ENCODE data around the gene MYLK4.

Gene MYLK4

GRCh38 chr6:2780102-2780737, 29.5 kb upstream of the MYLK4 start:
- H3K18ac ChIP-seq (ENCODE audit: low read depth in 1 of 2, low read length in 2 of 2), result no peak overlapping the region
- WGBS, result 95% methylated on average over 9 of the region's 9 CpGs

GRCh38 chr6:2777249-2777648, 26.5 kb upstream of the MYLK4 start:
- H2BK12ac ChIP-seq (ENCODE audit: low read length in 2 of 2), result no peak overlapping the region
- H3K36me3 ChIP-seq (ENCODE audit: control insufficient read depth in 1 of 2, insufficient read depth in 2 of 2, low read depth in 1 of 2, low read length in 2 of 2), result peaks cover 20 to 61% of the 10 kb centered on the region in 2 experiments
- H3K79me1 ChIP-seq (replicated peaks; ENCODE audit: low read length, poor library complexity, severe bottlenecking), result peaks cover 39% of the 10 kb centered on the region
- no peak overlapping the region for H3K23ac ChIP-seq (ENCODE audit: low read length in 2 of 2)
- H3K4me1 ChIP-seq (ENCODE audit: control insufficient read depth, insufficient read depth, low read depth, low read length), result peaks cover 1% of the 10 kb centered on the region
- H3K27me3 ChIP-seq (ENCODE audit: control insufficient read depth in 1 of 2, insufficient read depth in 1 of 2, low read length in 2 of 2), result no peaks in the 10 kb centered on the region
- no peak for DNase-seq
- no peak overlapping the region for H2AK5ac ChIP-seq (ENCODE audit: low read length, severe bottlenecking)
- no peak overlapping the region for H4K91ac ChIP-seq (ENCODE audit: low read length)
- H3K27ac ChIP-seq (ENCODE audit: low read length, poor library complexity, severe bottlenecking), result no peak overlapping the region
- H2BK15ac ChIP-seq (ENCODE audit: low read depth, poor library complexity, severe bottlenecking), result no peak overlapping the region
- H3K4me2 ChIP-seq (ENCODE audit: low read length, poor library complexity, severe bottlenecking), result no peak overlapping the region
- H3K9ac ChIP-seq (ENCODE audit: low read length), result no peak overlapping the region
- H3K9me3 ChIP-seq (ENCODE audit: control insufficient read depth, low read length), result no peaks in the 10 kb centered on the region
- H3K4me3 ChIP-seq (ENCODE audit: insufficient read depth in 1 of 2, low read depth in 1 of 2, low read length in 2 of 2), result no peak overlapping the region
- no peak overlapping the region for H2BK120ac ChIP-seq (ENCODE audit: low read depth, low read length)
- H3K4ac ChIP-seq (ENCODE audit: low read depth in 1 of 2, low read length in 2 of 2), result no peak overlapping the region
- H3K14ac ChIP-seq (ENCODE audit: low read length in 2 of 2), result no peak overlapping the region
- H2AFZ ChIP-seq (ENCODE audit: low read depth, low read length), result no peak overlapping the region
- H4K8ac ChIP-seq (ENCODE audit: low read length), result no peak overlapping the region
- H2BK5ac ChIP-seq (ENCODE audit: low read depth, low read length, poor library complexity, severe bottlenecking), result no peak overlapping the region
- WGBS, result 98% methylated on average over 2 of the region's 3 CpGs
- H3K18ac ChIP-seq (ENCODE audit: low read depth in 1 of 2, low read length in 2 of 2), result no peak overlapping the region

More at GRCh38 chr6:2780102-2780737, 29.5 kb upstream of the MYLK4 start:
- Histone ChIP-seq H3K4ac (ENCODE audit: low read depth in 1 of 2, low read length in 2 of 2) (no peak overlapping the region), H2AFZ (ENCODE audit: low read depth, low read length) (no peak overlapping the region), H4K8ac (ENCODE audit: low read length) (no peak overlapping the region), H3K27me3 (ENCODE audit: control insufficient read depth in 1 of 2, insufficient read depth in 1 of 2, low read length in 2 of 2) (no peaks in the 10 kb centered on the region), H3K14ac (ENCODE audit: low read length in 2 of 2) (no peak overlapping the region), H2BK5ac (ENCODE audit: low read depth, low read length, poor library complexity, severe bottlenecking) (no peak overlapping the region), H2BK120ac (ENCODE audit: low read depth, low read length) (no peak overlapping the region), H3K4me1 (ENCODE audit: control insufficient read depth, insufficient read depth, low read depth, low read length) (peaks cover 4% of the 10 kb centered on the region), H2BK12ac (ENCODE audit: low read length in 2 of 2) (no peak overlapping the region), H3K4me3 (ENCODE audit: insufficient read depth in 1 of 2, low read depth in 1 of 2, low read length in 2 of 2) (no peak overlapping the region), H2AK5ac (ENCODE audit: low read length, severe bottlenecking) (no peak overlapping the region), H4K91ac (ENCODE audit: low read length) (no peak overlapping the region), H3K36me3 (ENCODE audit: control insufficient read depth in 1 of 2, insufficient read depth in 2 of 2, low read depth in 1 of 2, low read length in 2 of 2) (peaks cover 39 to 71% of the 10 kb centered on the region in 2 experiments), H3K9me3 (ENCODE audit: control insufficient read depth, low read length) (no peaks in the 10 kb centered on the region), H3K79me1 (replicated peaks; ENCODE audit: low read length, poor library complexity, severe bottlenecking) (peaks cover 55% of the 10 kb centered on the region), H3K9ac (ENCODE audit: low read length) (no peak overlapping the region), H2BK15ac (ENCODE audit: low read depth, poor library complexity, severe bottlenecking) (no peak overlapping the region), H3K27ac (ENCODE audit: low read length, poor library complexity, severe bottlenecking) (no peak overlapping the region), H3K23ac (ENCODE audit: low read length in 2 of 2) (no peak overlapping the region), H3K4me2 (ENCODE audit: low read length, poor library complexity, severe bottlenecking) (no peak overlapping the region)
- DNase-seq, result no peak

GRCh38 chr6:2775003-2775402, 24.3 kb upstream of the MYLK4 start:
- Histone ChIP-seq H3K9me3 (ENCODE audit: control insufficient read depth, low read length) (no peaks in the 10 kb centered on the region), H2BK5ac (ENCODE audit: low read depth, low read length, poor library complexity, severe bottlenecking) (no peak overlapping the region), H3K36me3 (ENCODE audit: control insufficient read depth in 1 of 2, insufficient read depth in 2 of 2, low read depth in 1 of 2, low read length in 2 of 2) (peaks cover 17 to 61% of the 10 kb centered on the region in 2 experiments), H3K4me1 (ENCODE audit: control insufficient read depth, insufficient read depth, low read depth, low read length) (peaks cover 4% of the 10 kb centered on the region), H3K4me2 (ENCODE audit: low read length, poor library complexity, severe bottlenecking) (no peak overlapping the region), H3K18ac (ENCODE audit: low read depth in 1 of 2, low read length in 2 of 2) (no peak overlapping the region), H2BK15ac (ENCODE audit: low read depth, poor library complexity, severe bottlenecking) (no peak overlapping the region), H2BK120ac (ENCODE audit: low read depth, low read length) (no peak overlapping the region), H3K14ac (ENCODE audit: low read length in 2 of 2) (no peak overlapping the region), H2AFZ (ENCODE audit: low read depth, low read length) (no peak overlapping the region), H3K79me1 (replicated peaks; ENCODE audit: low read length, poor library complexity, severe bottlenecking) (peaks cover 30% of the 10 kb centered on the region), H3K27me3 (ENCODE audit: control insufficient read depth in 1 of 2, insufficient read depth in 1 of 2, low read length in 2 of 2) (no peaks in the 10 kb centered on the region), H4K91ac (ENCODE audit: low read length) (no peak overlapping the region), H3K9ac (ENCODE audit: low read length) (no peak overlapping the region), H2AK5ac (ENCODE audit: low read length, severe bottlenecking) (no peak overlapping the region), H2BK12ac (ENCODE audit: low read length in 2 of 2) (no peak overlapping the region), H3K4me3 (ENCODE audit: insufficient read depth in 1 of 2, low read depth in 1 of 2, low read length in 2 of 2) (no peak overlapping the region), H4K8ac (ENCODE audit: low read length) (no peak overlapping the region), H3K23ac (ENCODE audit: low read length in 2 of 2) (no peak overlapping the region), H3K27ac (ENCODE audit: low read length, poor library complexity, severe bottlenecking) (no peak overlapping the region), H3K4ac (ENCODE audit: low read depth in 1 of 2, low read length in 2 of 2) (no peak overlapping the region)
- DNase-seq, result no peak
- WGBS, result 100% methylated on average over 1 of the region's 1 CpG

- Histone ChIP-seq H3K23ac (ENCODE audit: low read length in 2 of 2) (no peak overlapping the region), H2BK5ac (ENCODE audit: low read depth, low read length, poor library complexity, severe bottlenecking) (no peak overlapping the region), H3K4me2 (ENCODE audit: low read length, poor library complexity, severe bottlenecking) (no peak overlapping the region), H2BK12ac (ENCODE audit: low read length in 2 of 2) (no peak overlapping the region), H3K4me3 (ENCODE audit: insufficient read depth in 1 of 2, low read depth in 1 of 2, low read length in 2 of 2) (no peak overlapping the region), H4K91ac (ENCODE audit: low read length) (no peak overlapping the region), H2BK120ac (ENCODE audit: low read depth, low read length) (no peak overlapping the region), H2BK15ac (ENCODE audit: low read depth, poor library complexity, severe bottlenecking) (no peak overlapping the region), H3K27ac (ENCODE audit: low read length, poor library complexity, severe bottlenecking) (no peak overlapping the region), H3K79me1 (replicated peaks; ENCODE audit: low read length, poor library complexity, severe bottlenecking) (peaks cover 18% of the 10 kb centered on the region), H3K9me3 (ENCODE audit: control insufficient read depth, low read length) (no peaks in the 10 kb centered on the region), H2AFZ (ENCODE audit: low read depth, low read length) (no peak overlapping the region), H3K27me3 (ENCODE audit: control insufficient read depth in 1 of 2, insufficient read depth in 1 of 2, low read length in 2 of 2) (no peaks in the 10 kb centered on the region), H3K4me1 (ENCODE audit: control insufficient read depth, insufficient read depth, low read depth, low read length) (peaks cover 4% of the 10 kb centered on the region), H3K14ac (ENCODE audit: low read length in 2 of 2) (no peak overlapping the region), H3K36me3 (ENCODE audit: control insufficient read depth in 1 of 2, insufficient read depth in 2 of 2, low read depth in 1 of 2, low read length in 2 of 2) (peaks cover 10 to 52% of the 10 kb centered on the region in 2 experiments), H3K18ac (ENCODE audit: low read depth in 1 of 2, low read length in 2 of 2) (no peak overlapping the region), H4K8ac (ENCODE audit: low read length) (no peak overlapping the region), H3K4ac (ENCODE audit: low read depth in 1 of 2, low read length in 2 of 2) (no peak overlapping the region), H3K9ac (ENCODE audit: low read length) (no peak overlapping the region), H2AK5ac (ENCODE audit: low read length, severe bottlenecking) (no peak overlapping the region)
- WGBS, result 93% methylated on average over 1 of the region's 3 CpGs
- no peak for DNase-seq
These were observed 22.7 kb upstream of the MYLK4 start for GRCh38 chr6:2773449-2773848.
